ENCODE data around the gene PRRT1B. TPM values are rescaled to one million over a fixed set of nuclear protein-coding genes. Genes with fewer than 3 reads are reported as not detected.

PRRT1B gene
- polyA plus RNA-seq, 1 donor from 2014 or later = not detected

GRCh38 chr9:131575946-131576853 is 30.9 kb downstream of the PRRT1B start:
- Mint-ChIP-seq H3K9me3 (no peaks in the 10 kb centered on the region), H3K4me1 (peaks cover 9 to 13% (median 12%) of the 10 kb centered on the region in 3 donors), H3K36me3 (peaks cover 2% of the 10 kb centered on the region), H3K27ac (peak overlapping the region; percentile 43 to 78 (median 51)), H3K4me3 (no peak overlapping the region), H3K27me3 (no peaks in the 10 kb centered on the region)

- Mint-ChIP-seq H3K27me3 (no peaks in the 10 kb centered on the region), H3K36me3 (peaks cover 2% of the 10 kb centered on the region), H3K27ac (peak overlapping the region; percentile 89 to 99 (median 95)), H3K9me3 (no peaks in the 10 kb centered on the region), H3K4me3 (peak overlapping the region in 2 of 4 donors; percentile 17 to 63), H3K4me1 (peaks cover 9 to 13% (median 12%) of the 10 kb centered on the region in 3 donors)
Observed at GRCh38 chr9:131577005-131578000, 32.0 kb downstream of the PRRT1B start.

- Mint-ChIP-seq H3K9me3 (no peaks in the 10 kb centered on the region), H3K27me3 (no peaks in the 10 kb centered on the region), H3K4me3 (peak overlapping the region in 1 of 4 donors; percentile 43), H3K36me3 (no peaks in the 10 kb centered on the region), H3K27ac (peak overlapping the region; percentile 89 to 99 (median 95)), H3K4me1 (peaks cover 9 to 13% (median 12%) of the 10 kb centered on the region in 3 donors)
Observed at GRCh38 chr9:131578021-131578420, 32.7 kb downstream of the PRRT1B start.

DNA sequence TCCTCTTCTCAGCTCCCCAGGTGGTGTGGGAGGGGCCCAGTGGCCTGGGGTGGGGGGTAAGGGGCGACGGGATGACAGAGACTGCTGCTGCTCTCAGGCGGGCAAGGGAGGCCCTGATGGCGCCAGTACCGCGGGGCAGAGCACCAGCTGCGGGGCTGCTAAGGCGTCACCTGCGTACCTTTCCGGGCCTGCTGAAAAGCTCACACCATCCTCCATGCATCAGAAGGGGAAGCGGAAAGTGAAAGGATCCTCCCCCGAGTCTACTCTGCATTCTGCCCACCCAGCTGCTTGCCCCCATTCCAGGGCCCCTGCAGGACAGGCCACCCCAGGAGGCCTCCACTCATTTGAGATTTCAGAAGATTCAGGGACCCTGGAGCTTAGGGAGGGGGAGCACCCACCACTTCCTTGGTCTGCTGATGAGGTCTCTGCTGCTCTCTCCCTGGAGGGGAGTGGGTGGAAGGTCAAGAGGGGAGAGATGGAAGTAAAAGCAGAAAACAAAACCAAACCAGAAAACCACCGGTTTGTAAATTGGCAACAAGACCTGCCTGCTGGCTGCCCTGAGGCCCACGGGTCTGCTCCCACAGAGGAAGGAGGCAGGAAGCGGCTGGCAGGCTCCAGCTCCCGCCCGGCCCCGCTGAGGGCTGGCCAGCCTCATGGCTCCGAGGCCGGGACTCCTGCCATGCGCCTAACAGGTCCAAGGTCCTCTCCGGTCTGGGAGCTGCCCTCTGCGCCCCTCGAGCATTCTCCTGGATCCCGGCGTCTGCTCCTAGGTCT is 33.6 kb downstream of the PRRT1B start:
- Mint-ChIP-seq H3K4me1 (peaks cover 9 to 13% (median 12%) of the 10 kb centered on the region in 3 donors), H3K36me3 (no peaks in the 10 kb centered on the region), H3K9me3 (no peaks in the 10 kb centered on the region), H3K27me3 (no peaks in the 10 kb centered on the region), H3K27ac (peak overlapping the region; percentile 93 to 99 (median 95)), H3K4me3 (peak overlapping the region; percentile 27 to 83 (median 78))

GRCh38 chr9:131579789-131580211 is 34.5 kb downstream of the PRRT1B start:
- no peaks in the 10 kb centered on the region for H3K36me3 Mint-ChIP-seq
- peak overlapping the region; percentile 93 to 99 (median 95) for H3K27ac Mint-ChIP-seq
- H3K9me3 Mint-ChIP-seq = no peaks in the 10 kb centered on the region
- H3K4me3 Mint-ChIP-seq = peak overlapping the region in 1 of 4 donors; percentile 83
- H3K4me1 Mint-ChIP-seq = peaks cover 9 to 13% (median 12%) of the 10 kb centered on the region in 3 donors
- H3K27me3 Mint-ChIP-seq = no peaks in the 10 kb centered on the region

DNA sequence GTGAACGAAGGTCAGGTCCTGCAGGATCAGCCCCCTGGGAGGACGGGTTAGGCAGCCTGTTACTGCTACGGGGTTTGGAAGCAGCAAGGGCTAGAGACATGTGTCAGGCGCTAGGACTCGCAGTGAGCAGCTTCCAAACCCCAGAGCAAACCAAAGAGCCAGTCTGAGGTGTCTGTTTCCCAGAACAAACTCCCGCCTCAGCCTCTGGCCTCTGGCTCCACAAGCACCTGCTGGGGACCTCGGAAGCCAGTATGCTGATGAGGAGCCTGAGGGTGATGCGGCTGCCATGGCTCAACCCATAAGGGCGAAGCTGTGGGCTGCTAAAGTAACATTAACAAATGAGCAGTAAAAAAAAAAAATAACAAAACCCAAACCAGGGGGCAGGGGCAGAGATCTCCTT is 35.0 kb downstream of the PRRT1B start:
- H3K9me3 Mint-ChIP-seq = no peaks in the 10 kb centered on the region
- no peaks in the 10 kb centered on the region for H3K36me3 Mint-ChIP-seq
- no peaks in the 10 kb centered on the region for H3K27me3 Mint-ChIP-seq
- H3K4me3 Mint-ChIP-seq = no peak overlapping the region
- peaks cover 12 to 15% (median 15%) of the 10 kb centered on the region in 3 donors for H3K4me1 Mint-ChIP-seq
- H3K27ac Mint-ChIP-seq = peak overlapping the region in 1 of 3 donors; percentile 57

DNA sequence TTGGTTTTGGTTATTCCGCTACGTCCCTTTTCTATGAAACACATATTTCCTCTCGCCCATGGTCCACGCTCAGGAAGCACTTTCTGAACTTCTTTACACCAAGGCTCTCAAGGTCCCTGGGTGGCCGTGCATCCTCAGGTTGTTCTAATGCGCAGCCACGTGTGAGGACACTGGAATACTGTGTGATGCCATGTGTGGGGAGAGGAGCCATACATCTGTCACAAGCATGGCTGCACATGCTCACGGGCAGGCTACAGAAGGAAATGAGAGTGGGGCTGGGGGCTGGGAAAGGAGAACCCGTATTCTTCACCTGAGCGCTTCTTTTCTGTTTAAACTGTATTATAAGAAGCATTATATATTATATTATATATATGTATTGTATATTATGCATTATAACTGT is 36.7 kb downstream of the PRRT1B start:
- Mint-ChIP-seq H3K4me1 (peaks cover 19 to 20% (median 19%) of the 10 kb centered on the region in 3 donors), H3K27ac (peak overlapping the region in 2 of 3 donors; percentile 82 to 84), H3K27me3 (no peaks in the 10 kb centered on the region), H3K9me3 (no peaks in the 10 kb centered on the region), H3K36me3 (no peaks in the 10 kb centered on the region), H3K4me3 (peak overlapping the region in 1 of 4 donors; percentile 52)

GRCh38 chr9:131582466-131583336 is 37.4 kb downstream of the PRRT1B start:
- no peak overlapping the region for H3K4me3 Mint-ChIP-seq
- H3K27me3 Mint-ChIP-seq = no peaks in the 10 kb centered on the region
- H3K9me3 Mint-ChIP-seq = no peaks in the 10 kb centered on the region
- H3K4me1 Mint-ChIP-seq = peaks cover 19 to 23% (median 23%) of the 10 kb centered on the region in 3 donors
- peak overlapping the region in 2 of 3 donors; percentile 82 to 84 for H3K27ac Mint-ChIP-seq
- no peaks in the 10 kb centered on the region for H3K36me3 Mint-ChIP-seq

GRCh38 chr9:131583337-131583645 is 38.0 kb downstream of the PRRT1B start:
- no peaks in the 10 kb centered on the region for H3K36me3 Mint-ChIP-seq
- peak overlapping the region in 2 of 3 donors; percentile 76 to 82 for H3K27ac Mint-ChIP-seq
- no peaks in the 10 kb centered on the region for H3K9me3 Mint-ChIP-seq
- H3K4me1 Mint-ChIP-seq = peaks cover 18 to 23% (median 19%) of the 10 kb centered on the region in 3 donors
- no peaks in the 10 kb centered on the region for H3K27me3 Mint-ChIP-seq
- no peak overlapping the region for H3K4me3 Mint-ChIP-seq

- H3K27ac Mint-ChIP-seq = peak overlapping the region; percentile 26 to 87 (median 82)
- no peaks in the 10 kb centered on the region for H3K36me3 Mint-ChIP-seq
- H3K4me1 Mint-ChIP-seq = peaks cover 13 to 17% (median 14%) of the 10 kb centered on the region in 3 donors
- peak overlapping the region in 1 of 4 donors; percentile 44 for H3K4me3 Mint-ChIP-seq
- H3K9me3 Mint-ChIP-seq = no peaks in the 10 kb centered on the region
- H3K27me3 Mint-ChIP-seq = no peaks in the 10 kb centered on the region
Observed at GRCh38 chr9:131583836-131584555, 38.7 kb downstream of the PRRT1B start.

DNA sequence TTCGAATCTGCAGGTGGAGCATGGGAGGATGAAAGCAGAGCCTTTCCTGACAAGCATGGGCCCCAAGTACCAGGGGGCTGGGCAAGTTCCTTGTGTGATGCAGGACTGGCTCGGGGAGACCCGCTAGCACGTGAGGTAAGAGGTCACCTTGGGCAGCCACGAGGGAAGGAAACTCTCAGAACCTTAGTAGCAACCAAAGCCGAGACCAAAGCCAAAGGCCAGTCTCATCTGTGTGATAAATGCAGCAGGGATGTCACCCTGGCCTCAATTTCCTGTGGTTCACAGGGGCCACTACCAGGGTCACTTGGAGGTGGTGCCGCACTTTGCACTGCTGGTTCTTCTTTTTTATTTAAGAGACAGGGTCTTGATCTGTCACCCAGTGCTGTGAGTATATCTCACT is 39.5 kb downstream of the PRRT1B start:
- no peaks in the 10 kb centered on the region for H3K36me3 Mint-ChIP-seq
- H3K27ac Mint-ChIP-seq = peak overlapping the region; percentile 87 to 97 (median 88)
- no peaks in the 10 kb centered on the region for H3K9me3 Mint-ChIP-seq
- no peak overlapping the region for H3K4me3 Mint-ChIP-seq
- no peaks in the 10 kb centered on the region for H3K27me3 Mint-ChIP-seq
- H3K4me1 Mint-ChIP-seq = peaks cover 7 to 14% (median 10%) of the 10 kb centered on the region in 3 donors

DNA sequence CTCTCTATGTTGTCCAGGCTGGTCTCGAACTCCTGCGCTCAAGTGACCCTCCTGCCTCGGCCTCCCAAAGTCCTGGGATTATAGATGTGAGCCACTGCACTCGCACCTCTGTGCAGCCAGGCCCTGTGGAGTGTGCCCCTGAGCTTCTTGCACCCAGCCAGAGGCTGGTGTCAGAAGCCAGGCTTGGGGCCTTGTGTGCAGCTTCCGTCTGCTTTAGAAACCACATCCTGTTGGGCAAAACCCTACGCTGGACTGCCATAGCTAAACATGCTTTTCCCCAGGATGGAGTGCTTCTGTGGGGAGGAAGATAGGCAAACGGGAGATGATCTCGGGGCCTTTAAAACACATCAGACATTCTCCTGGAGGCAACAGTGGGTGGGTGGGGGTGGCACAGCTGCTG is 40.1 kb downstream of the PRRT1B start:
- Mint-ChIP-seq H3K9me3 (no peaks in the 10 kb centered on the region), H3K4me1 (peaks cover 7 to 14% (median 12%) of the 10 kb centered on the region in 3 donors), H3K27ac (peak overlapping the region; percentile 87 to 97 (median 88)), H3K4me3 (peak overlapping the region in 3 of 4 donors; percentile 44 to 81 (median 68)), H3K27me3 (no peaks in the 10 kb centered on the region), H3K36me3 (no peaks in the 10 kb centered on the region)

DNA sequence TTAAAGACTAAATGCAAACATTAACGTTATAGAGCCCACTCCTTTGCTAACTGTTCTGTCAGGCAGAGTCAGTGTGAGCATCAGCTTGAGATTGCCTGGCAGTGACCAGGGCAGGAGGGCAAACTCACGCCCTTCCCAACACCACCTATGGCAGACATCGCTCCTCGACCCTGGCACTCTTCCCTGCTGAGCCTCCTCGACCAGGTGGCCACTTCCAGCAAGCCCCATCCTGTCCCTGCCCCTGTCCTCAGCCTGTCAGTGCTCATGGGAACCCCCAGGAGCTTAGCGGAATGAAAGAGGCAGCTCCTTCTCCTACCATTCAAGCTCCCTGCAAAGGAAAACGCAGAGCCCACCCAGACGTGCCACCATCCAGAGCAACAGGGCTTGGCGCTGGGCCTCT is 42.0 kb downstream of the PRRT1B start:
- Mint-ChIP-seq H3K4me3 (peak overlapping the region in 1 of 4 donors; percentile 35), H3K9me3 (no peaks in the 10 kb centered on the region), H3K4me1 (peaks cover 17 to 18% (median 18%) of the 10 kb centered on the region in 3 donors), H3K27me3 (no peaks in the 10 kb centered on the region), H3K27ac (peak overlapping the region in 1 of 3 donors; percentile 72), H3K36me3 (no peaks in the 10 kb centered on the region)
